Mesenteric fat pad (tissue), 1 donor: ENCODE data around the gene WASL. TPM values are rescaled to one million over a fixed set of nuclear protein-coding genes. Genes with fewer than 3 reads are reported as not detected.
"Not testable (repeated sequence)": the region's sequence is repeated elsewhere in the genome, so short reads cannot be mapped to it uniquely, and the experiment has no call there.

ENCODE experiments used
- DNase-seq: peaks from one replicate; pipeline ENCODE4 v3.0.0-alpha.2; 2020; ENCODE audit warnings: low spot score
- total RNA-seq: library from RNA; stranded (reverse); fragmentation: NEBNext Ultra II Directional; extraction: Animal tissue kit (Norgen Biotek cat#: 25700); gene quantifications from one replicate; pipeline ENCODE4 v1.2.1, GENCODE V29; 2021
- donor health status: DM: yes; HTN: yes; CAD: no.

The WASL gene
- total RNA-seq, 1 donor from 2014 or later, result 35.0 TPM

DNA sequence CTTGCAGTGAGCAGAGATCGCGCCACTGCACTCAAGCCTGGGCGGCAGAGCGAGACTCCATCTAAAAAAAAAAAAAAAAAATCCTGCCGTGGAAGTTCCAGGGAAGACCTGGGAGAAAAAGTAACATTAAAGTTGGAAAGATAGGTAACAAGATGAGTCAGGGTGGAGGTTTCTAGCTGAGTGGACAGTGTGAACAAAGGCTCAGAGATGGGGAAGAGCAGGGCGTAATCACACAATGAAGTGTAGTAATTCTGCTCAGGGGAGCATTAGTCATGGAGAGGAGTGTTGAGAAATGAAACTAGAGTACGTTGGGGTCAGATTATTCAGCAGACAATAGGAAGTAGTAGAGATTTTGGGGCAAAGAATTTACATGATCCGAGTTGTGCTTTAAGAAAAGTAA lies 21.6 kb upstream of the WASL start:
- no peak for DNase-seq

DNA sequence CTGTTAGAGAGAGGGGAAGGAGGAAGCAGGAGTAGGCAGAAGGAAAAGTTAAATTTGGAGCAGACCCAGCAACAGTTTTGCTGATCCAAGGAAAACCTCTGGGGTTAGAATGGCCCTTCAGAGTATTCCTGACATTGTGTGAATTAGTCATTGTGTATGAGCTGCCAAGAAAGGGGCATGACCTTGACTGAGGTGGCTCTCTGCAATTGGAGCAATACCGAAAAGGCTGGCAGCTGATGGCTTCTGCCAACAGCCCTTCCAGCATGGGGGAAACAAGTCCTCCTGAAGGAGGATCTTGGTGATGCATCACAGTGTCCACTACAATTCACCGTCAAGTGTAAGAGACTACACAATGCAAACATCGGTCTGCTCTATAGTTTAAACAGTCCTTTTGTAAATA lies 20.6 kb upstream of the WASL start:
- no peak for DNase-seq

DNA sequence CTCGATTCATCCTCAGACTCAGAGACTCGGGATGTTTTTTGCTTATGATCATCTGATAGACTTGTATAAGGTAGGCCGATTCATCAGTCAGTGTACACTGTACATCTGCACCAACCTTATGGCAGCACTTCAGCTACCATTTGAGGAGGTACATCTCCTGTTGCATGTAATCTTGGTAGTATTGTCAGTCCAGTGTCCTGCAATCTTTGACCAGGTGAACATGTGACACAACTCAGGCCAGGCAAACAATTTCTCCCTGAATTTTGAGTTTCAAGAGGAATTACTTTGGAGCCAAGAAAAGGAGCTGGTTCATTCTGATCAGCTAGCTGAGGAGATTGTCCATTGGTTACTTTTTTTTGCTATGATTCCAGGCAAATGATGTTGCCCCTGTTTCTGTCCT lies 19.7 kb upstream of the WASL start:
- DNase-seq, result no peak

DNA sequence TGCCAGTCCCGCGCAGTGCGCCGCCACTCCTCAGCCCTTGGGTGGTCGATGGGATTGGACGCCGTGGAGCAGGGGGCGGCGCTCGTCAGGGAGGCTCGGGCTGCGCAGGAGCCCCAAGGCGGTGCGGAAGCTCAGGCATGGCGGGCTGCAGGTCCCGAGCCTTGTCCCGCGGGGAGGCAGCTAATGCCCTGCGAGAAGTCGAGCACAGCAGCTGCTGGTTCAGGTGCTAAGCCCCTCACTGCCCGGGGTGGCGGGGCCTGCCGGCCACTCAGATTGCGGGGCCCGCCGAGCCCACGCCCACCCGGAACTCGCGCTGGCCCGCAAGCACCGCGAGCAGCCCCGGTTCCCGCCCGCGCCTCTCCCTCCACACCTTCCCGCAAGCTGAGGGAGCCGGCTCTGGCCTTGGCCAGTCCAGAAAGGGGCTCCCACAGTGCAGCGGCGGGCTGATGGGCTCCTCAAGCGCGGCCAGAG lies 14.4 kb upstream of the WASL start:
- no peak for DNase-seq

DNA sequence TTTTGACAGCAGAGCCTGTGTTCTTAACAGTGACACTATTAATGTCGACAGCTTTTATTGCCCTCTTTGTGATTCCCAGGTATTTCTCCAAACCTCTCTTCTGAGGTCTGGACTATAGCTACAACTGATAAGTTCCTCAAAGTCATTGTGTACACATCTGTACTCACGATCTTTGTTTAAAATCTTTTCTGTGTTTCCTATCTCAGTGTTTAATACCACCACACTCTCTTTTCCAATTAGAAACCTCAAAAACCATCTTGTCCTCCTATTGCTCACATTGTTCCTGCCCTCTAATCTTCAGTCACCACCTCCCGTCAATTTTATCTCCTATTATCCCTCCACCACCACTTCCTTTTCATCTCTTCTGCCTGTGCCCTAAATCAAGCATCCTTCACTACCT lies 12.9 kb upstream of the WASL start:
- no peak for DNase-seq

DNA sequence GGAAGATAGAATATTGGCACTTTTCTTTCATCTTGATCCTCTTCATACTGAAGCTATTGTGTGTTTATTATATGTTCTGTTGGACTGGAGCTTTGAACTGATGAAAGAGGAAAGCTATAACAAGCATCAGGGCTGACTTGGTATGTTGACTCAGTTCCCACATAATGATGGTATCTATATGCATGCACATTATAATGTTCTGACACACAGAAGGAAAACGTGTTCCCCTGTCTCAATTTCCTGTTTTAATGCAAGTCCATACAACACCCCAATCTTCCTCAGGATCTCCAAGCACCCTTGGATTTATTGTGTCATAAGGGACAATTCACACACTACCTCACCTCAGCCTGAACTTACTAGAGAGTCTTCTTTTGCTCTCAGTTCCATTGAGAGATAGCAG lies 8.3 kb upstream of the WASL start:
- DNase-seq, result no peak

DNA sequence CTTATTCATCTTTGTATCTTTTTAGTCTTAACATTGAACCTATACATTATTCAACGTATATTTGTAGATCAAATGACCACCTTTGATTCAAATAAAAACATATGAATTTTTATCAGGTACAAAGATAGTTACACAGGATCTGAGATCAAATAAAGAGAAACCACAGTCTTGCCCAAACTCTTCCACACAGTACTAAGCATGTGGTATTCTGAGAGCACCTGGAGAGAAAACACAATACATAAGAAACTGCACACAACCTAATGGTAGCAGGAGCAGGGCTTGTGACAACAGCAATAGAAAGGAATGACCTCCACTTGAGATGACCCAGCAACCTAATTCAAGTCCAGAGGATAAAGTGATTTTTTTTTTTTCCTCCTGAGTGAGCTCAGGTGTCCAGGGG lies 6.5 kb upstream of the WASL start:
- no peak for DNase-seq

DNA sequence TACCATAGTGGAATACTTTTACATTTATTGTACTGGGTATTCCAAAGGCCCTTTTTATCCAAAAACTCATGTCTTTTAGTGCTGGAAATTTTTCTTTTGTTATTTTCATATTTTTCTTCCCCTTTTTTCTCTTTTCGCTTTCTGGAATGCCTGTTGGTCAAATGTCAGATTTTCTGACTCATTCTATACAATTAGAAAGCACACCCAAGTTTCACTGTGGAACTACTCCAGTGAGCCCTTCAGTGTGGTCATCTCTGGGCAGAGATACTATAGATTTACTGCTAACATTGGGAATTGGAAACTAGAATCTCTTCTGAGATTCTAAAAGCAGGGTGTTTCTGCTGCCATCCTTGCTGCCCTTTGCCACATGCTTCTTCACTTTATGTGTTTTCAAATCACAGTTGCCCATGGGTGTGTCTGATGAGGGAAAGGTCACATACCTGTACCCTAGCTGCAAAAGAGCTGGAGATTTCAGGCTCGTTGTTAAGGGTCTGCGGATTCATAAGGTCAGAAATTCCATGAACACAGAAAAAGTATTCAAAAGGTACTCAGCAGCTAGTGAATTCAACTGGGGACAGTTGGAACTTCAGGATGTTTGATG lies 5.6 kb upstream of the WASL start:
- no peak for DNase-seq

DNA sequence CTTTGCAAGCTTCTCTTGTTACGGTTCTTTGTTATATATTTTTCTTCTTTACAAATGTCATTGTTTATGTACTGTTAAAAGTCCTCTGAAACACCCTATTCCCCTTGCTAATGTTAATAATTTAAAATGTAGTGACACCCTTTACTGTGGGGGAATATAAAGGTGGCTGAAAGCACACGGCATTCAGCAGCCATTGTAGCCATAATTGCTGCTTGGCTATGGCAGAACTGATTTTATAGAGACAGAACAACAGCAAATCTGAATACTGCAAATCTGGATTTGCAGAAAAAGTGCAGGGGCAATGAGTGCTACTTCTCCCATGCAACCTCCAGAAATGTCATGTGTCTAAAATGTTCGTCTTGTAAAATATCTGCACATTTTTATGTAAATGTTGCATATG lies 3.7 kb upstream of the WASL start:
- no peak for DNase-seq

DNA sequence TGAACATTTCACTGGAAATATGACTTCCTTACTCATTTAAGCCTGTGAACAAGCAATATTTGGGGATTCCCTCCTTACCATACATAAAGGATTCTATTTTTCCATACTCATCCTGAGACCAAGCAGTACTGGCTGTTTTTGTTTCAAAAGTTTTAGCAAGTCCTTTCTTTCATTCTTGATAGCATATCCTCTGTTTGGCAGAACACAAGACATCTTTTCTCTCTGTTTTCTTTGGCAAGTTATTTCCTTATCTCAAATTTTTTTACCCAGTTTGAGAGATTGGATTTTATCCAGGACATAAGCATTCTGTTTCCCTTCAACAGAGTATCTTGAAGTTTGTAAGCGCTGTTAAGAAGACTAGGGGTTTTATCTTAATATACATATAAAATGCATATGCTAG lies 3.0 kb upstream of the WASL start:
- DNase-seq, result no peak

DNA sequence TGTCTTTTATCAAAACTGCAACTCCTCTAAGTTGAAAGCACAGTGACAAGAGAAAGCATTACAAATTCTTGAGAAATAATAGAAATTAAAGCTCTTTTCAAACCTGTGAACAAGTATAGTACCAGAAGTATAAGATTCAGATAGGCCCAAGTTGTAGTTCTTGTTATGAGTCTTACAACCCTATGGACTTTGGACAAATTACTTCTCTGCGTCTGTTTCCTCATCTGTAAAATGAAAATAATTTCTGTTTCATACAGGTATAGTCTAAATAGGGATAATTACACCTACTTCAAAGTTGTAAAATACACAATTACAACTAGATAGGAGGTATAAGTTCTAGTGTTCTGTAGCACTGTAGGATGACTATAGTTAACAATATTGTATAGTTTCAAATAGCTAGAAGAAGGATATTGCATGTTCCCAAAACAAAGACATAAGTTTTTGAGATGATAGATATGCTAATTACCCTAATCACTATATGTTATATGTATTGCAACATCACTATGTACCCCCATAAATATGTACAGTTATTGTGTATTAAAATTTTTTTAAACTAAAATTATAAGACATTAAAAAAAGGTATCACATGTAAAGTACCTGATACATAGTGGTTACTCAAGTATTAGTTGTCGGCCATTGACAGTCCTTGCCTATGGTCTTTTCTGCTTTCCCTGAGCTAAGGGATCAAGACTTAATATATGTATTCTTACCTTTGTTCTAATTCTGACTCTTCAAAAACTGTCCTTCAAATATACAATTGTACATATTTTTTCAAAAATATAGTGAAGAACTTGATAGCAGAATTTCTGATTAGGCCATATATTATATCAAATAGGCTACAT lies 1.8 kb upstream of the WASL start:
- no peak for DNase-seq

DNA sequence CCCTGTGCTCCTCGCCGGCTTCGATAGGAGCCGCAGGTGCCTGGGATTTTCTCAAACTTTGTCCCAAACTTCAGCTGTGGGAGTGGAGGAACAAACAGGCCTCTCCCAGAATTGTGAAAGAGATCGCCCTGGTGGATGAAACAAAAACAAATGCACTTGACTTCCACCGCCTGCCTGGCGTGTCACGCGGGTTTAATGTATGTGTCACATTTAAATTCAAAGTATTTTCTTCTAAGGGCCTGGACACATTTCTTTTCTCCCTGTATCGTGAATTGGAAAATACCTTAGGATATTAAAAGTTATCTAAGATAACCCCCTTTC lies 694 bp upstream of the WASL start:
- DNase-seq, result no peak

DNA sequence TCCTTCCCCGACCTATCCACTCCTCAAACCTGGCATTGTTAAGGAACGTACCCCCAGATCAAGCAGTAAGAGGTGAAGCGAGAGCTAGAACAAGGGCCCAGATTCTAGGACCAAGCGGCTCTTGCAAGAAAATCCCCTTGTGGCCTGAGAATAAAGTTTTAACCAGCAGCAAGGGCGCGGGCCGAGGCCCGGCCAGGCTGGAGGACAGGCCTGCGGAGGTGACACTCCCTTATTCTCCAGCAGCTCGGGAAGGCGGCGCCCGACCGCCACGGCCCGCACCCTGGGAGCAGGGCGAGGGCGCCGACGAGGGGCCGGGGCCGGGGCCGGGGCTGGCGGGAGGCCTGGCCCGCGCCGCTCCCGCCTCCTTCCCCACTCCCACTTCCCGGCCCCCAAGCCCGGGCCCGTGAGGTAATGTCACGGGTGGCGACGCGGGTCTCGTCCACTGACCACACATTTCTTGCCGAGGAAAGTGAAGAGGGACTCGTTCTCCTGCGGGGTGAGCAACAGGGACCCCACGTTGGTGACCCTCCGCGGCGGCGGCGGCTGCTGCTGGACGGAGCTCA lies 551 bp downstream of the WASL start:
- DNase-seq, result no peak

DNA sequence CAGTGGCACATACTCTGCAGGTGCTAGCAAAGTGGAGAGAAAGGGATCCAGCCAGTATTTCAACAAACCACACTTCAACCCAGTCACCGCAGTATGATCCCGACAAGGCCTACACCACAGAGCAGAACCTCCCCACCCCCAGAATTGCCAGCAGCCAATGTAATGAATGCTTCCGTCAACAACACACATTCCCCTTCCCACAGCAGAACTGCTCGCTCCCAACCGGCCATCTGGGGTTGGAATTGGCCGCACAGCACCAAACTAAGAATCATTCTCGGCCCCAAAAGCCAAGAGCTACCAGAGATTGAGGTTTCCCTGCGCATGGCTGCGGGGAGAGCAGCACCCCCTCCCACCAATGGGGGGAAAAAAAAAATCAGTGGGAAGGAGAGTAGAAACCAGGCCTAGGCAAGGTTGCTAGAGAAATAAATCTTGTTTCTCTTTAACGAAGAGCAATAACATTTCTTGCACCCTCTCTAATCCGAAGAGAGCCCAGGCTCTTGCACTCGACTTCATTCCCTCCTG lies 1.1 kb downstream of the WASL start:
- DNase-seq, result no peak

DNA sequence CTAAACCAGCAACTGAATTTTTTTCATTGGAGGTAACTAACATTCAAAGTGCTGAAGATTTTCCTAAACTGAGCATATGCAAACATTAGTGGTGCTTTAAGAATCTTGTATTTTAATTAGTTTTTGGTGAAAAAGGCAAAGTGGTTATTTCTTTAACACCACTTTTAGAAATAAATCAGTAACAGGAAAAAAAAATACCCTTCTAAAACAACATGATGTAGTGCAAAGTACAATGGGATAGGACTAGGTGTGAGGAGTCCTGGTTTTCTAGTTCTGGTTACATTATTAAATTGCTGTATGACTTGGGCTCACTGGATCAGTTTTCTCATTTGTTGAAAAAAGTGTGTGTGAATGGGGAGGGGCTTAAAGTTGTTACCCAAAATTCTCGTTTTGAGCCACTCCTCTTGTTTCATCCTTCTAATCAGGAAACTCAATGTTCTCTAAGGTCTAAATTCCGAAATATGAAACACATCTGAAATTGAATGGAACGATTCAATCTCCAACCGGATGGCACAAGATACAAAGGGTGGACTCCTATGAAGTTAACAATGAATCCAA lies 1.8 kb downstream of the WASL start:
- DNase-seq, result no peak

DNA sequence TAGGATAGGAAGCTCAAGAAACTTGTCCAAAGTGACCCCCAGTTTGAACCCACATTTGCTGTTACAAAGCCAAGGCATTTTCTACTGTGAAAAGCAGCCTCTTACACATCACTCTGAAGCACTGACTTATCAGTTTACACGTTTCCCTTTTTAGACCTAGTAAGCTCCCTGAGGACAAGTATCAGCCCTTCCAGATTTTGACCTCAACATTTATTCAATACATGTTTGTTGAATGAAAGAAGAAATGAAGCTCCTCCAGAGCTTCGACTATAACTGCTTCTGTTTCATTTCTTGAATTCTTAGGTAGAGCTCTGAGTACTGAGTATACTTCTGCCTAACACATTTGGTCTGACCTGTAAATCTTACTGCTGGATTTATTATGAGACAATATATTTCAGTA lies 2.7 kb downstream of the WASL start:
- no peak for DNase-seq

DNA sequence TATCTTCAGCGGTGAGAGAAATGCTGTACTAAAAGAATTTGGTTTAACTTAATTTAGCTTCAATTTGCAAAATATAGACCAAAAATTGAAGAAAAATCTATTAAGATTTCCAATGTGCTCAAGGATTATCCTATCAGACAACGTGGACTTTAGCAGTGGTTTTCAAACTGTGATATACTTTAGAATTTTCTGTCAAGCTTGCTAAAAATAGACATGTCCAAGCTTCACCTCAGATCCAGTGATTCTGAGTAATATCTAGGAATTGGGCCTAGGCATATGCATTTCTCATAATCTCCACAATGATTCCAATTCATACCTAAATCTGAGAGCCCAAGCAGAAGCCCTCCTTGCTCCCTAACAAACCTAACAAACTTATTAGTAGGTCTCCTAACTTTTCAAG lies 3.4 kb downstream of the WASL start:
- DNase-seq, result no peak

DNA sequence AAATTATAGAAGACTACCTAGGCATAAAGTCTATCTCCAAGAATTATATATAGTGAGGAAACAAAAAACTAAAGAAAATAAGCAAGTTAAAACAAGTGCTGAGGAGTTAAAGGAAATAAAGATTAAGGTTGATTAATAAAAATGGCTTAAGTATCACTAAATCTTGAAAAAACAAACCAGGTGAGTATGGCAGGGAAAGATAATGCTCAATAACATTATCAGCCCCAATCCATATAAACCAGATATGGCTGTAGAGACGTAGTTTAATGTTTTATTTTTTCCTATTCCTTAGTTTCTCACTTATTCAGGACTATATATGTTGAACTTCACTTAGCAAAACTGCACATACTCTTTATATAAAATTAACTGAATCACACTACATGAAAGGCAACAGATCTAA lies 4.4 kb downstream of the WASL start:
- no peak for DNase-seq

DNA sequence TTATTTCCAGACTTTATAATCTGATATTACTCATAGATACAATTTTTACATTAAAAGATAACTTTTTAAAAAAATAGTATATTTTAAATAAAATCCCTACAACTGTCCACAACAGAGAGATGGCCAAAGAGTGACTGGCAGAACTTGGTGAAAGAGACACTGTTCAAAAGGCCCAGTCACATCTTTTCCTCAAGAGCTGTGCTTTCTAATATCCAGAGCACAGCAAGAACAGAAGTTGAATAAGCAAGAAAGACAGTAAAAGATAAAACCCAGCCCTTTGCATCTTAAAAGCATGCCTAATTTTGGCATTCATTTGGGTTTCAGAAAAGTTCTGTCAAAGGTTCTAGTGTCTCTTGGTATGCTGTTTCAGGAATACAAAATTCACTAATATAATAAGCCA lies 6.9 kb downstream of the WASL start:
- DNase-seq, result no peak

DNA sequence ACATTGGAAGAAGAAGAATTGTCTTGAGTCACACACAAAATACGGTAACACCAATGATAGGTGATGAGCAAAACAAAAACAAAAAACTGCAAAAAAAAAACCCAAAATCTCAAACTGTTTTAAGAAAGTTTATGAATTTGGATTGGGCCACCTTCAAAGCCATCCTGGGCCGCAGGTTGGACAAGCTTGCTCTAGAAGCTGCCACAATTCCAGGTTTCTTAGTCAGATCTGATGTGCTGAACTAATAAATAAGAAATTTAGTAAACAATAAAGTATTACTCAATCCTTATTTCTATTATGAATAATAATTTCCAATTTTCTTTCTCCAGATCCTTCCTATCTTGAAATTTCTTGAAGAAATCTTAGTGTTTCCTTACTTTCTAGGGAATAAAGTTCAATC lies 10.0 kb downstream of the WASL start:
- DNase-seq, result no peak

DNA sequence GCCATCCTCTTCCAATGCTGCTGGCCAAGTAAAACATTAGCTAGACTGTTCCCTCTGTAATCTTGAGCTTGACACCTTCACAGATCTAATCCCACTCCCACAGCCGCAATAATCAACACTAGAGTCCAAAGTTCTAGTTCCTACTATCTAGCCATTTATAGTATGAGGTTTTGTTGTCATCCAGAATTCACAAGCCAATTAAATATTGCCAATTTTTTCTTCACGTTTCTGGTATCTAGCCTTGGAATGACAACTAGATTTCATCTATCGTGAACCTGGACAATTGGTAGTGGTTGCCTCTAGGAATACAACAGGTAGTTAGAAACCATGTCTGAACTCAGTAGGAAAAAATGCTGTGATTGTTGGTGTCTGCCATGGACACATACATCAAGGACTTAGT lies 10.4 kb downstream of the WASL start:
- DNase-seq, result no peak

DNA sequence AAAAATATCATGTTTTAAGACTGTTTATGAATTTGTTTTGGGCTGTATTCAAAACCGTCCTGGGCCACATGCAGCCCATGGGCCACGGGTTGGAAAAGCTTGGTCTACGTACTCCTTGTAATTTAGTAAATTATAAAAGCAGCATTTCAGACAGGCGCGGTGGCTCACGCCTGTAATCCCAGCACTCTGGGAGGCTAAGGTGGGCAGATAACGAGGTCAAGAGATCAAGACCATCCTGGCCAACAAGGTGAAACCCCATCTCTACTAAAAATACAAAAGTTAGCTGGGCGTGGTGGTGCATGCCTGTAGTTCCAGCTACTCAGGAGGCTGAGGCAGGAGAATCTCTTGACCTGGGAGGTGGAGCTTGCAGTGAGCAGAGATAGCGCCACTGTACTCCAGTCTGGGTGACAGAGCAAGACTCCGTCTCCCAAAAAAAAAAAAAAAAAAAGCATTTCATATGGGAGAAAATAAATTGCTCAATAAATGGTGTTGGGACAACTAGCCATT lies 11.6 kb downstream of the WASL start:
- not testable (repeated sequence) for DNase-seq
